Posterior cingulate gyrus (tissue), 11 donors: ENCODE results near the gene CD2AP.
"Not testable (repeated sequence)": the region's sequence is repeated elsewhere in the genome, so short reads cannot be mapped to it uniquely, and the experiment has no call there.

Experiments
- DNase-seq, 10 donors: peaks; one replicate each; pipeline versions ENCODE4 v3.0.0 to v3.0.0-alpha.2; 2020 to 2021; ENCODE audit warnings: mixed read lengths in 3 of 10
- intact Hi-C: fragments of 100-400 bp; cut with DNase I; formaldehyde crosslinking; loops from one replicate; pipeline ENCODE4 v1.15.1; 2023

CD2AP gene

DNA sequence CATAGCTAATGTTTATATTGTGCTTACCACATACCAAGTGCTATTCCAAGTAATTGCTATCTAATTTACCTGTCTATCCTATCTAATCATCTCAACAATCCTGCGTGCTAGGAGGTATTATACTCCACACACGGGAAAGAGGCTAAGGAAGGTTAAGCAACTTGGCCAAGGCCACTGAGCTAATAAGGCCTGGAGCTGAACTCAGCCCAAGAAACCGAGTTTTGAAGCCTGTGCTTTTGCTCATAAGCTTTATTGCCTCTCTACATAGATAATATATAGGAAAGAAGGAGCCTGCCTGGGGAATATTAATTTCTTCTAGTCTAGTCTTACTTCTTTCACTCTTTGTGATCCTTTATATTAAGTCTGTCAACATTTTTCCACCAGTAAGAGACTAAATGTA, 153.0 kb downstream of the CD2AP start:
- no peak for DNase-seq
- intact Hi-C loops = loop anchor here (5.0 kb wide), 1 partner anchor 218 kb away; no protein-coding TSS in a partner anchor

DNA sequence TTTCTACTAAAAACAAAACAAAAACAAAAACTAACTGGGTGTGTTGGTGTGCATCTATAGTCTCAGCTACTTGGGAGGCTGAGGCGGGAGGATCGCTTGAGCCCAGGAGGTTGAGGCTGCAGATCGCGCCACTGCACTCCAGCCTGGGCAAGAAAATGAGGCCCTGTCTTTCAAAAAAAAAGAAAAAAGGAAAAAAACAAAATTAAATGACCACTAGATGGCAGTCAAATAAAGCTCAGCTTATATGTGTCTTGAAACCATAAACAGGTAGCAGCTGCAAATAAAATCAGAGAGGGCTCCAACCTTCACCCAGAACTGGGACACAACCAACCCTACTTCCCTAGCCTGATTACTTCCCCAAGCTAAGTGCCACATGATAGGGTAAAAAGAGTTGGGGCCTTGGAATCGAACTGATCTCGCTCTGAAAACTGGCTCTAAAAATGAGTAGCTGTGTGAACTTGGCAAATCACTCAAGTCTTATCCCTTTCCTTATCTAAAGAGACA, 153.7 kb downstream of the CD2AP start:
- intact Hi-C loops = loop anchor here (1.0 to 5.0 kb wide), 2 partner anchors 149 to 219 kb away; no protein-coding TSS in a partner anchor
- peak in 1 of 10 donors; percentile 67 for DNase-seq

DNA sequence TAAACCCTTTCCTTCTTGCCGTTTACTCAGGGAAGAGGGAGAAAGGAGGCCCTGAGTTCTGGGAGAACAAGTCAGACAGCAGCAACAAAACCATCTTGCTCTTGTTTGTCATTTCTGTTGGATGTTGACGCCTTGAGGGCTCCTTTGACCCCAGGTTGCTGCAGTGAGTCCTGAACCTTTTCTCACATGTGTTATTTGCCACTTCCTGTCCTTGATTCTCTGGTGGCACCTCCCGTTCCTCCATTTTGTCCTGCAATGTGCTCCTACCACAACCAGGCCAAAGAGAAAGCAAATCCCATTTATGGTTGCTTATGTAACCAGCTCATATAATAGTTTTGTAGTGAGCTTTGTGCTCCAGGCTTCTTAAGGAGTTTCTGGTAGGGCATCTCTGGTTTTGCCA, 154.2 kb downstream of the CD2AP start:
- intact Hi-C loops = loop anchor here (1.0 to 5.0 kb wide), 2 partner anchors 149 to 219 kb away; no protein-coding TSS in a partner anchor
- no peak for DNase-seq

DNA sequence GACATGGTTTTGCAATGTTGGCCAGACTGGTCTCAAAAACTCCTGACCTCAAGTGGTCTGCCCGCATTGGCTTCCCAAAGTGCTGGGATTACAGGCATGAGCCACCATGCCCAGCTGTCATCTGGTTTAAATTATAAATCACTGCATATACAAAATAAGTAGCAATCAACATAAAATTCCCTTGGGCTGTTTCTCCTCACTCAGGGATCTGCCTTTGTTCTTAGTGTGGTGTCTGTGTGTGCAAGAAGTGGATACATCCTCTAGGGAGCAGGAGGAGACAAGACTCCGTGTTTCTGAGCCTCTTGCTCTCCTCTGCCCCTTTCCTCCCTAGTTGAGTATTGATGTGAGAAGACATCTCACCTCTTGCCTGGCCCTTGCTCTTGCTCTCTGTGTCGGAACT, 155.6 kb downstream of the CD2AP start:
- intact Hi-C loops = loop anchor here (5.0 kb wide), 1 partner anchor 221 kb away; no protein-coding TSS in a partner anchor
- DNase-seq = no peak

DNA sequence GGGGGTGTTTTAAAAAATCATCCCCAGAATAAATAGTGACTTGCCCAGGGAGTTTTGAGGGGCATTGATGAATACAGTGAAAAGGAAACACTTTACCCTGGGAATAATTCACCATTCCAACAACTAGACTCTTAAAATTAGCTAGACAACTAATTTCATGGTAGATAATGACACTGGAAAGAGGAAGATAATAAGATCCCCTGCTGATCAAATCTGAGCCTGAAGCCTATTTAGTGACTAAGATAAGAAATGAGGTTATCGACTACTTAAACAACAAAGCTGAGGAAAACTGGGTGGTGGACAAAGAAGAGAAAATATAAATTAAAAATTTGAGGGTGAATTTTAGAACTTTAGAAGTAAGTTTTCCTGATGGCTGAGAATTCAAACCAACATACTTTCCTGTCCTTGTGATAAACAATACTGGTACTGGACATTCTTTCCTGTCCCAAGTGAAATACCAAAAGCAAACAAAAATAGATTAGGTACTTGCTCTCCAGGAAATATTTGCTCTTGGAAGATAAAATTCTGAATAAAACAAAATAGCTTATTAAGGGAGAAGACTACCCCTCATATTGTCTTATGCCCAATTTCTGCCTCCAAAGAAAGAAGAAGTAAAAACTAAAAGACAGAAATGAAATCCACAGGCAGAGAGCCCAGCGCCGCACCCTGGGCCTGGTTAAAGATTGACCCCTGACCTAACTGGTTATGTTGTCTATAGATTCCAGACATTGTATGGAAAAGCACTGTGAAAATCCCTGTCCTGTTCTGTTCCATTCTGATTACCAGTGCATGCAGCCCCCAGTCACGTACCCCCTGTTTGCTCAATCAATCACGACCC, 156.8 kb downstream of the CD2AP start:
- intact Hi-C loops = loop anchor here (5.0 kb wide), 1 partner anchor 222 kb away; no protein-coding TSS in a partner anchor
- no peak for DNase-seq

DNA sequence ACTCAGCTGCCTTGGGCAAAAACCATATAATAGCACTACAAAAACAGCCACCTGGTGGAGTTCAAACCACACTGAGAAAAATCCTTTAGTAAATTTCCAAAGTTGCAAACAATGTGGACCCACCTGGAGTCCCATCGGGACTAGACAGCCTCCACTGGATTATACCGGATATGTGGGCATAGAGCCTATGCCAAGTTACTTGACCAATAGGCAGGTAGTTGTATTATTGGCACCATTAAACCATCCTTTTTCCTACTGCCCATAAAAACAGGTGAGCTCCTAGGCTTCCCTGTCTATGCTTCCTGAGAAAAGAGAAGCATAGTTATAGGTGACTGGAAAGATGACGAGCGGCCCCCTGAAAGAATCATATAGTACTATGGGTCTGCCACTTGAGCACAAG, 169.1 kb downstream of the CD2AP start:
- DNase-seq = no peak
- intact Hi-C loops = no loop called here

DNA sequence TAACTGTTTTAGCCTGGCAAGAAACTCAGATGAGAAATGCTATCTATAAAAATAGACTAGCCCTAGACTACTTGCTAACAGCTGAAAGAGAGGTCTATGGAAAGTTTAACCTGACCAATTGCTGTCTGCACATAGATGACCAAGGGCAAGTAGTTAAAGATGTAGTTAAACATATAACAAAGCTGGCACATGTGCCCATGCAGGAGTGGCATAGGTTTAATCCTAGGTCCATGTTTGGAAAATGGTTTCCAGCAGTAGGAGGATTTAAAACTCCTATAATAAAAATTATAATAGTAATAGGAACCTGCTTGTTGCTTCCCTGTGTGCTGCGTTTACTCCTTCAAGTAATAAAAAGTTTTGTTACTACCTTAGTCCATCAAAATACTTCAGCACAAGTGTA, 169.6 kb downstream of the CD2AP start:
- intact Hi-C loops = no loop called here
- no peak for DNase-seq

DNA sequence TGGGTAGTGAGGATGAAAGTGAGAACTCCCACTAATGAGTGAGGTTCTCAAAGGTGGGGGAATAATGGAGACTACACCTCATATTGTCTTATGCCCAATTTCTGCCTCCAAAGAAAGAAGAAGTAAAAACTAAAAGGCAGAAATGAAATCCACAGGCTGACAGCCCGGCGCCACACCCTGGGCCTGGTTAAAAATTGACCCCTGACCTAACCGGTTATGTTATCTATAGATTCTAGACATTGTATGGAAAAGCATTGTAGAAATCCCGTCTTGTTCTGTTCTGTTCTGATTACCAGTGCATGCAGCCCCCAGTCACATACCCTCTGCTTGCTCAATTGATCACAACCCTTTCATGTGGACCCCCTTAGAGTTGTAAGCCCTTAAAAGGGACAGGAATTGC, 170.0 kb downstream of the CD2AP start:
- intact Hi-C loops, DNase-seq: not testable (repeated sequence)

DNA sequence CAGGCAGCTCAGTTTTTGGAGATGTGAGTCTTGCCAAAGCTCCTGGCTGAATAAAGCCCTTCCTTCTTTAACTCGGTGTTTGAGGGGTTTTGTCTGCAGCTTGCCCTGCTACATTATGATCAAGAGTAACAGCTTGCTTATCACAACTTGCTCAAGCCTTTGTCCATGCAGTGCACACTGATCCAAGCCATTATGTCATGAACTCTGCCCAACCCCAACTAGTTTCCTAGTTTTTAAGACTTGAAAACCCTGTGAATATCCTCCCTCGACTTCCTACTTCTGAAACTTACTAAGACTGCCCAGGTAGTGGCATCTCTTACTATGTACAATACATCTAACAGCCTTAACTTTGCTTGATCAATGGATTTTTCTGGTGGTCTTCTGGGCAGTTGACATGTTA, 170.4 kb downstream of the CD2AP start:
- no peak for DNase-seq
- intact Hi-C loops = no loop called here

DNA sequence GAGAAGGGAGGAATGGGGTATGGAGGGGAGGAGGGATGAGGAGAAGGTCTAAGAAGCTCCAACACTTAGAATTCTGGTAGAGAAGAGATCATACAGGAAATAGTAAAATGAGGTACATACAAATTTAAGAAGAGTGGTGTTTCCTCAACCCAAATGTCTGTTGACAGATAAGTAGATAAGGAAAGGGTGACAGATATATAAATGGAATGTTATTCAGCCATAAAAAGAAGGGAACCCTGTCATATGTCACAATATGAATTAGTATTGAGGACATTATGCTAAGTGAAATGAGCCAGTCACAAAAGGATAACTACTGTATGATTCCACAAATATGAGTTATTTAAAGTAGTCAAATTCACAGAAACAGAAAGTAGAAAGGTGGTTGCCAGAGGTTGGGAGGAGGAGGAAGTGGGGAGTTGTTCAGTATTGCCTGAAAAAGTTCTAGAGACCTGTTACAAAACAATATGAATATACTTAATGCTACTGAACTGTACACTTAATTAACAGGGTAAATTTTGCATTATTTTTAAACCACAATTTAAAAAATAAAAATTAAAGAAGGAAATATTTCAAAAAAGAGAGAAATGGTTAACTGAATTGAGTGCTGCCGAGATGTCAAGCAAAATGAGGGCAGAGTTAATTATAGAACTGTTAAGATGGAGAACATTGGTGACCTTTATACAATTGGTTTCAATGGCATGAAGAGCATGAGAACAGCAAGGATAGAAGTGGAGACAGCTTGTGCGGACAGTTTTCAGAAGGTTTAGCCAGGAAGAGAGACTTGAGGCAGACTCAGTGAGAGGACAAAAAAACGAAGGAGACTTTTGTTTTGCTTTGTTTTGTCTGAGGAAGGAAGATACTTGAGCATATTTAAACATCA, 173.2 kb downstream of the CD2AP start:
- no peak for DNase-seq
- intact Hi-C loops = no loop called here

DNA sequence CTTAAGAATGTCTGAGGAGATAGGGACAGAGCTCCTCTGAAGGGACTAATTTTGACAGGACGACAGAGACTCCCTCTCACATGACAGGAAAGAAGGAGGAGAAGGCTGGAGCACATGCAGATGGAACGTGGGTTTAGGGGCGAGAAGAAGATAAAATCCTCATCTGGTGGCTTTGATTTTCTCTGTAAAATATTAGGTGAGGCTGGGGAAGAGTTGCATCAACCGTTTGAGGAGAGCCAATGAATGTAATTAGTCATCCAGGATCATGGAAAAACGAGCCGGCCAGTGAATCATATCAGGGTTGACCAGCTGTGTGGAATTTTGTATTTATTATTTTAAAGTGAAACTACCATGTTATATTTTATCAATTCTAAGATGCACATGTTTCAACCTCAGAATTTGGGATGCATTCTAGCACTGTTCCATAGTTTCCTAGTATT, 173.9 kb downstream of the CD2AP start:
- DNase-seq = no peak
- intact Hi-C loops = no loop called here

DNA sequence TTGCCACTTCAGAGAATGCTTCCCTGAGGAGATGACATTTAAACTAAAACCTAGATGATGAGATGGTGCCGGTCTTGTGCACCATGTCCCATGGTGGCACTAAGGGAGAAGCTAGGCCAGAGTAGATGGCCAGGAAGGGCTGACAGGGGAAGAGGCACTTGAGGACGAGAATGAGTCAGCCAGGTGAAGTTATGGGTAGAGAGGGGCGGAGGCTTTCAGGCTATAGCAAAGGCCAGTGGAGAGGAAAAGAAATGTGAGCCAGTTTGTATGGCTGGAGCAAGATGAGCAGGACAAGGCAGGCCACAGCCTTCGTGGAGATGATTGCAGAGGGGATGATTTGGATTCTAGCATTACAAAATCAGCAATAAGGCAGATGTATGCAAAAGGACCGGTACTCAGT, 176.1 kb downstream of the CD2AP start:
- intact Hi-C loops = no loop called here
- DNase-seq = no peak

DNA sequence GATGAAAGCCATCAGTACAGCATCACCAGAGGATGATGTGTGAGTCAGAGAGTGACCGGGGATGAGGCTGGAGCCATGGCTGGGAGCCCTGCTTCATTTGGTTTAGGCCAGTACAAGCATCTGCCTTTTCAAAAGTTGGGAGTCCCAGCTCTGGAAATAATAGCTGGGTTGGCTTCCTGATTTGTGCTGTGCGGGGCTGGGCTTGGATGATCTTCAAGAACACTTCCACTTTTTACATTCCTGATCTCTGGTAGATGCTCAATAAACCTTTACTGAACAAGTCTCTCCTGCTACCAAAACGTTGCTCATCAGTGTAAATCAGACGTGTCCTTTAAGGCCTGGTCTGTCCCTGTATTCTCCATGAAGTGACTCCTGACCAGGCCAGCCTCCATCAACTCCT, 176.7 kb downstream of the CD2AP start:
- intact Hi-C loops = no loop called here
- no peak for DNase-seq

DNA sequence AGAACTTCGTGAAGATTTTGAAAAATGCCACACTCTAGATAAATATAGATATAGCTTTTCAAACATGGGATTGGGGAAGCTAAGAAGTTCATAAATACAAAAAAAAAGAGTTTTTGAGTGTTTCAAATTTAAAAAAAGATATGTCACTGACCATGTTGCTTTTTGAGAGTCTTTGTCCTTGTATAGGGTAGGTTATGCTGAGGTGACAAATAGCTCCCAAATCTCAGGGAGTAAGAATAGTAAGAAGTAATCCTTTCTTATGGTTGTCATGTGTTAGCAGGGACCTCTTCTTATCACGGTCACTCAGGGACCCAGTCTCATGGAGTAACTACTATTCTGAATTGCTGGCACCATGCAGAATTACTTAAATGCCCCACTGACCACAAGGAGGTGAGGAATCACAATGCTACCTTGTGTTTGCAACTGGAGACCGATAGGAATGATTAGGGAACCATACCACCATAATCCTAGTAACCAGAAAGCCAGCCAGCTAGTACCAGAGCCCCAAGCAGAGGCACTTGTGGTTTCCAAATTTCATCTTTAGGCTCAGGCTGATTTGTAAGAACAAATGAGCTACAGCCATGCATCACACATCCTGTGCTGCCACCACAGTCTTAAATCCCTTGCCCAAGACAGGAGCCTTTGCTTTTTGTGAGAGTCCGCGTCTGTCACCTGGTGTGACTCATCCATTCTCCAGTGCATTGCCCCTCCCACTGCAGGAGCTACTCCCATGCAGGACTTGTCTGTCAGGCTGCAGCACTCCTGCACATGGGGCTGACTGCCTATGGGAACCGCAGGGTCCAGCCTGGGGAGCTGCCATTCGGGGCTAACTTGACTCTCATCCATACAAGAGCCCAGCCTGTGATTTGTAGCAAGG, 178.4 kb downstream of the CD2AP start:
- DNase-seq = peak in 2 of 10 donors; percentile 87 to 90
- intact Hi-C loops = no loop called here

DNA sequence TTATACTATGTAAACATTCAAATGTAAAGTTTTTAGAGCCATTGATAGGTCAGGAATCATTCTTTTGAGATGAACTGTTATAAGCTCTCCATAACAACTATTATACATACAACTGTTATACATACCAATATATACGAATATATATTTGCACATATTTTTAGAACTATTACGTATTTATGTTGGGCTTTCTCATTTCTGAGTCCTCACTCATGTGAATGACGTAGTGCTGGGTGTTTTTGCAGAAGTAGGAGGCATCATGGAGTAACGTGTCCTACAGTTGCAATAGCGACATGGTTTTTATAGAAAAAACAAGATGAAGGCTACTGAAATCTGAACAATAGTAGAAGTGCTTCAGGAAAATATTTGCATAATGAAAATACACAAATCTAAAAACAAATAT, 184.4 kb downstream of the CD2AP start:
- intact Hi-C loops = no loop called here
- no peak for DNase-seq

DNA sequence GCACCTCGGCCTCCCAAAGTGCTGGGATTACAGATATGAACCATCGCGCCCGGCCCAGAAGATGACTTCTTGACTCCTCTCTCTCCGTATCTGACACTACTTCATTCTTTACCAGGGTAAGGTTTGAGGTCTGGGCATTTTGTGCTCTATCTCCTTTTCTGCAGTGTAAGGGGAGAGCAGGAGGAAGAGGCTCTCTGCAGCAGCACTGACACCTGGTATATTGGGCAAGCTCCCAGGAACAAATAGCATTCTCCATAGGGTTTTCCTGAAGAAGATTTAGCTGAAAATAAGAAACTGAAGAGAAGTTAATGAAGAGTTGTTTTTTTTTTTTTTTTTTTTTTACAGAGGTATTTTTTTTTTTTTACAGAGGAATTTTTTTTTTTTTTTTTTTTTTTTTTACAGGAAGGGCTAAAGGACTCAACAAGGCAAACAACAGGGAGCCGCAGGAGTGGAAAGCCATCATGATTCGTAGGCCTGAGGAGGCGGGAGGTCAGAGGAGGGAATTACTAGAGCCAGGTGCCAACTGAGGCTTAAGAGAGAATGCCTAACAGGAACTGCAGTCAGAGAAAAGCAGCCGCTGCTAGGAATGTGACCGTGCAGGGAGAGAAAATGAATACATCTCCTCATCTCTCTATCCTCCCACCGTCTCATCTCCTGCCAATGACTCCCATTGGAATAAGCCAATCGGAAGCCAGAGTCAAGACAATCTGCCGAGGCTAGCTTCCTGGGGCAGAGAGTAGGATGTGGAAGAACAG, 186.1 kb downstream of the CD2AP start:
- intact Hi-C loops = no loop called here
- no peak for DNase-seq

DNA sequence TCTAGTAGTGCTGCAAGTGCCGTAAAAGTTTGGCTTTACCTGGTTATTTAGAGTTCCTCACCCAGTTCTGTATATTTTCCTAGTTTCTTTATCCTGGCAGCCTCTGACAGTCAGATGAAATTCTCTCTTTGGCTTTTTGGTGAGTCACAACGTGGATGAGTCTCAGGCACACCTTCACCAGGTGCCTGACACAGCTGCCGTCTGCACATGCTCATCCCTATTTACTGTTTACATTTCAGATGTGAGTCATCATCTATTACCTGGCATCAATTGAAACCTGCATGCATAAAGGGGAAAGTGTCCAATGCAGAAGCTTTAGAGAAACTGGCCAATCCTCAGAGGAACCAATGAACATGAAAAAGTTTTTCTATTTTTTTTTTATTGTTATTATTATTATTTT, 187.5 kb downstream of the CD2AP start:
- intact Hi-C loops = no loop called here
- DNase-seq = no peak

DNA sequence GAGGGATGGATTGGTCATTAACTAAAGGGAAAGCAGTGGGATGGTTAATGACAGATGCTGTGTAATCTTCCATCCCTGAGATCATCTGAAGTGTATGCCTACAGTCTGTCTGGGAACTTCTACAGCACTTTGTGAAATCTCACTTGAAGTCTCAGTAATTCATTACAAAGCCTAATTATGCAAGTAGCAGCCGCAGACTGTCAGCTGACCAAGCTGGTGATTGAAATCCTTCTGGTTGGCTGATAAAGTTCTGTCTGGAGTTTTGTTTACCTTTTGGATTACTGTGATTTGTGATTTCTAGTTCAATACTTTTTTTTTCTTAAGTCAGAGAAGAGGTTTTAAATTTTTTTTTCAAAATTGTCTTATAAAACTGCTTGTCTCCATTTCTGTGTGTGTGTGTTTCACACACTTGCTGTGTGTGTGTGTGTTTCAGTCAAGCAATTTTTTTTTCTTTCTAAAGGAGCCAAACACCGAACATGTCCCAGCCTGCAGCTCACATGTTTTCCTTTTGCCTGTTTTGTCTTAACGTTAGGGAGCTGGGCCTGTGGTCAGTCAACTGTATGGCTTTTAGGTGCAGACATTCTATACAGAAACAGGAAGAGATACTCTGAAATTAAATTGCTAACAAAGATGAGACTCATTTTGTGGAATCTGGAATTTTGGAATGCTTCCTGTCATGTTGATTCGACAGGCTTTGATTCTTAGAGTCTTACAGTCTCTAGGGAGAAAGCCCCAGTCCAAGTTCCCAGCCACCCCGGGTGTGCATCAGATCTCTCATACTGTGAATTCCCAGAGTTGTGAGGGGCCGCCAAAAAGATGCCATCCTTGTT, 192.3 kb downstream of the CD2AP start:
- intact Hi-C loops = no loop called here
- no peak for DNase-seq

DNA sequence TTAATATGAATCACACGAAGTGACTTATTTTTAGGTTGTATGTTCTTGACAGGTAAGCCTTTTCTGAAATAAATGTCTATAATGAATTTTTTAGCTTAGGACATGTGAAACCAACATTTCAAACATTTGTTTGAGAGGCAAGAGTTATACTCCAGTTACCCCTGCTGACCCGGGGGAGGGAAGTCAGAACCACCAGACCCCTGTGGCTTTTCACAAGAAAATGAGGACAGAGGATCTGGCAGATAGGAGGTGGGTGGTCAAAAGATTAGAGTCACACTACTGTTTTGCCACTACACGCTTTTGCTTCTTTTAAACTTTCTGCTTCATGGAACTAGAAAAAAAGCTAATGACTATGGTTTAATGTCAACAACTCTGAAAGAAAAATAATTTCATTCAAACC, 193.3 kb downstream of the CD2AP start:
- no peak for DNase-seq
- intact Hi-C loops = no loop called here
